ENCODE measurements around the gene S100A5.

The S100A5 gene

GRCh38 chr1:153539395-153540093, 1.2 kb downstream of the S100A5 start:
- H3K4me3 ChIP-seq (ENCODE audit: low read length), result no peak overlapping the region

DNA sequence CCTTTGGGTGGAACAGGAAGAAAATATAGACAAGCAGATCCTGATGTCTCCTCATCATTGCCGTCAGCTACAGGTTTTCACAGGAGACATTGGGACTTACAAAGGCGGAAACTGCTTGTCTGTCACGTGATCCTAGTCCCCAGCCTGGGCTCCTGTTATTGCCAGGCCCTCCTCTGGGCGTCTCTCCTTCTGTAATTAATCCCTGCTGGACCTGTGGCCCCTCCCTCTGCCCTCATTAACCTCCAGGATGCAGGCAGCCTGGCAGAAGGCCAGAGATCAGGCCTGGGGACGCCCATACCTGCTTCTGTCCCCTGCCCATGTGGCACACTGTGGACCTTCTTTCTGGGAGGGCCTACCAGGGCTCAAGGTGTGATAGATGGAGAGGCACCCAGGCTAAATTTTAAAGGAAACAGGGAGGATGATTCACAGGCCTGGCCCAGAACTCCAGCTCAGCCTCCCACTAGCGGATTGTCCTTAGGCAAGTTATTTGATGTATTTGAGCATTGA, 2.4 kb downstream of the S100A5 start:
- peaks cover 3% of the 10 kb centered on the region for H3K4me1 ChIP-seq (ENCODE audit: insufficient read depth, low read length)
- H3K4me3 ChIP-seq (ENCODE audit: low read length), result no peak overlapping the region

More at GRCh38 chr1:153539395-153540093, 1.2 kb downstream of the S100A5 start:
- no peak overlapping the region for H2AFZ ChIP-seq (ENCODE audit: low read depth, low read length)
- peaks cover under 1% of the 10 kb centered on the region for H3K4me1 ChIP-seq (ENCODE audit: insufficient read depth, low read length)
- H3K9me3 ChIP-seq (ENCODE audit: low read length), result no peaks in the 10 kb centered on the region
- no peaks in the 10 kb centered on the region for H3K36me3 ChIP-seq (ENCODE audit: insufficient read depth, low read length)
- H3K27me3 ChIP-seq (ENCODE audit: insufficient read depth, low read length), result peaks cover 20% of the 10 kb centered on the region

DNA sequence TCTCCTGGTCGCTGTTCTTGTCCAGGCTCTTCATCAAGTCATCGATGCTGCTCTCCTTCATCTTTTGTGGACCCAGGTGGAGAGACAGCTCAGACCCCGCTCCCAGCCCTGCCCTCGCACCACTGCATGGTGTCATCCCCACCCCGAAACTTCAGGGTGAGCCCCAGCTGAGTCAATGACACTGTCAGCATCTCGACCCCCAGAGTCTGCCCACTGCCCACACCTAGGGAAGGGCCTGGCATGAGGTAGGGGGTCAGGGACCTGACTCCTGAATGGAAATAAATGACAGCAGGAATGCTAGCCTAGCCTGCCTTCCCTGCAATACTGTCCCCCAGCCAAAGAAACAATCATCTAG, 3.4 kb downstream of the S100A5 start:
- Histone ChIP-seq H3K36me3 (ENCODE audit: insufficient read depth, low read length) (no peaks in the 10 kb centered on the region), H3K4me1 (ENCODE audit: insufficient read depth, low read length) (peaks cover 3% of the 10 kb centered on the region)

More for the DNA sequence above, 2.4 kb downstream of the S100A5 start:
- H3K27me3 ChIP-seq (ENCODE audit: insufficient read depth, low read length), result peaks cover 29% of the 10 kb centered on the region
- H3K36me3 ChIP-seq (ENCODE audit: insufficient read depth, low read length), result no peaks in the 10 kb centered on the region
- no peaks in the 10 kb centered on the region for H3K9me3 ChIP-seq (ENCODE audit: low read length)
- H2AFZ ChIP-seq (ENCODE audit: low read depth, low read length), result no peak overlapping the region

DNA sequence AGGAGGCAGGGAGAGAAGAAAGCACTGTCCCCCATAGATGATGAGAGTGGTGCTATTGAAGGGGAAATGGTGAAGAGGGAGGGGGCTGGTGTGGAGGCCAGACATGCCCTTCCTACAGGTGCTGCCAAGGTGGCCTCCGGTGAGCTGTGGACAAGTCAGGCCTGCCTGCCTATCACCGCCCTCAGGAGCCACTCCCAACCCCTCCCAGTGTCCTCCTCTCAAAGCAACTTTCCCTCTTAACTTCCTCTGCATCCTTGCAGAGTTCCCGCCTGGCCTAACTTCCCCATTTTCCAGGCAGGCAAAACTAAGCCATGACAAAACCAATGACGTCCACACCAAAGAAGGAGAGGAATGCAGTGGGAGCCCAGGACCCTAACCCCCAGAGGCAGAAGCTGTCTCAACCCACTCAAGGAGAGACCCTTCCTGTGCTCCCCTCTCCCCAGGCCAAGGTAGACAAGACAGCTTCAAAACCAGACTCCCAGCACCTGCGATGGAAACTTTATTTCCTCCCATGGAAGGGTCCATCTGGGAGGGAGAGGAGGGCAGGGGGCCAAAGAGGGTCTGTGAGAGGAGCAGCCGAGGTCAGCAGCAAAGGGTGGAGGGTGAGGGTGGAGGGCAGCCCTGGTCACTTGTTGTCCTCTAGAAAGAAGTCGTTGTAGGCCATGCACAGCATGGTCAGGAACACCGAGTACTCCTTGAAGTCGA, 3.9 kb downstream of the S100A5 start:
- Histone ChIP-seq H2AFZ (ENCODE audit: low read depth, low read length) (no peak overlapping the region), H3K36me3 (ENCODE audit: insufficient read depth, low read length) (no peaks in the 10 kb centered on the region), H3K9me3 (ENCODE audit: low read length) (no peaks in the 10 kb centered on the region), H3K4me1 (ENCODE audit: insufficient read depth, low read length) (peaks cover 3% of the 10 kb centered on the region), H3K4me3 (ENCODE audit: low read length) (no peak overlapping the region), H3K27me3 (ENCODE audit: insufficient read depth, low read length) (peaks cover 41% of the 10 kb centered on the region)

More for the DNA sequence above, 3.4 kb downstream of the S100A5 start:
- Histone ChIP-seq H3K9me3 (ENCODE audit: low read length) (no peaks in the 10 kb centered on the region), H3K4me3 (ENCODE audit: low read length) (no peak overlapping the region), H3K27me3 (ENCODE audit: insufficient read depth, low read length) (peaks cover 37% of the 10 kb centered on the region), H2AFZ (ENCODE audit: low read depth, low read length) (no peak overlapping the region)

DNA sequence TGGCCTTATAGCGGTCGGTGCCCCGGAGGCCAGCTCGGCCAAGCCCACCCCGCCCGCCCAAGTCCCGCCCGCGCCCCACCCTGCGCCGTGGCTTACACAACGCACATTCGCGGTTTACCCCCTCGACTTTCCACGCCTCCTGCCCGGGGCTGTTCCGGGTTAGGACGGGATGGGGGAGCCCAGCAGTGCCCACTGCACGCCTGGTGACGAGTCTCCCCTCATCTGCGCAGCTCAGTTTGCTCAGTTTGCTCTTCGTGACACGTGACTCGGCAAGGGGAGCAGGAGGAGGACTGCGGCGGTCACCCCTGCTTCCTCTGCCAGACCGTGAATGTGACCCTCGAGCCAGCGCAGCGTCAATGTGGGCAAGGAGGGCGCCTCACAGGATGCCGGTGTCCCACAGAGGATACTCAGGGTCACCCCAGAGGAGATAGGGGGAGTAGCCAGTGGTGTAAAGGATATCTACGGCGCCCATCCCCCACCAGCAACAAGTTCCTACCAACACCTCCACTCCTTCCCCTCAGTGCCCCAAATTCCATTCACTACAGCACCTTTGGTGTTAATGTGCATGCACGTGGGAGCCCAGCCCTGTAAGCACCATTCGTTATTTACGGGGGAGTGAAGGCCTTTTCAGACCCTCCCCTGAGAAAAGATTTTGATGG, 4.6 kb downstream of the S100A5 start:
- Histone ChIP-seq H3K4me3 (ENCODE audit: low read length) (no peak overlapping the region), H3K36me3 (ENCODE audit: insufficient read depth, low read length) (no peaks in the 10 kb centered on the region), H2AFZ (ENCODE audit: low read depth, low read length) (no peak overlapping the region), H3K4me1 (ENCODE audit: insufficient read depth, low read length) (peaks cover 3% of the 10 kb centered on the region), H3K27me3 (ENCODE audit: insufficient read depth, low read length) (peaks cover 41% of the 10 kb centered on the region), H3K9me3 (ENCODE audit: low read length) (no peaks in the 10 kb centered on the region)

- H3K27me3 ChIP-seq (ENCODE audit: insufficient read depth, low read length), result peaks cover 44% of the 10 kb centered on the region
These were observed 5.3 kb downstream of the S100A5 start, which contains the start of gene S100A6 for GRCh38 chr1:153535242-153536011. TSS of gene S100A6 (minus strand) at chr1:153535991. CDS start at chr1:153535339, 652 bp downstream.

GRCh38 chr1:153534925-153535241, 5.9 kb downstream of the S100A5 start:
- Histone ChIP-seq H3K4me3 (ENCODE audit: low read length) (no peak overlapping the region), H3K4me1 (ENCODE audit: insufficient read depth, low read length) (peaks cover 3% of the 10 kb centered on the region), H2AFZ (ENCODE audit: low read depth, low read length) (no peak overlapping the region), H3K27me3 (ENCODE audit: insufficient read depth, low read length) (peaks cover 44% of the 10 kb centered on the region), H3K36me3 (ENCODE audit: insufficient read depth, low read length) (no peaks in the 10 kb centered on the region), H3K9me3 (ENCODE audit: low read length) (no peaks in the 10 kb centered on the region)

More at GRCh38 chr1:153535242-153536011, 5.3 kb downstream of the S100A5 start, which contains the start of gene S100A6:
- no peak within 1 kb of the TSS for H3K4me3 ChIP-seq (ENCODE audit: low read length)
- no peak within 1 kb of the TSS for H2AFZ ChIP-seq (ENCODE audit: low read depth, low read length)
- no peaks in the 10 kb centered on the region for H3K9me3 ChIP-seq (ENCODE audit: low read length)
- peaks cover 3% of the 10 kb centered on the region for H3K4me1 ChIP-seq (ENCODE audit: insufficient read depth, low read length)
- H3K36me3 ChIP-seq (ENCODE audit: insufficient read depth, low read length), result no peaks in the 10 kb centered on the region

- Histone ChIP-seq H3K36me3 (ENCODE audit: insufficient read depth, low read length) (no peaks in the 10 kb centered on the region), H3K27me3 (ENCODE audit: insufficient read depth, low read length) (peaks cover 44% of the 10 kb centered on the region), H3K9me3 (ENCODE audit: low read length) (no peaks in the 10 kb centered on the region), H3K4me1 (ENCODE audit: insufficient read depth, low read length) (peaks cover 3% of the 10 kb centered on the region), H3K4me3 (ENCODE audit: low read length) (no peak overlapping the region), H2AFZ (ENCODE audit: low read depth, low read length) (no peak overlapping the region)
These were observed 6.4 kb downstream of the S100A5 start for GRCh38 chr1:153534226-153534924.

DNA sequence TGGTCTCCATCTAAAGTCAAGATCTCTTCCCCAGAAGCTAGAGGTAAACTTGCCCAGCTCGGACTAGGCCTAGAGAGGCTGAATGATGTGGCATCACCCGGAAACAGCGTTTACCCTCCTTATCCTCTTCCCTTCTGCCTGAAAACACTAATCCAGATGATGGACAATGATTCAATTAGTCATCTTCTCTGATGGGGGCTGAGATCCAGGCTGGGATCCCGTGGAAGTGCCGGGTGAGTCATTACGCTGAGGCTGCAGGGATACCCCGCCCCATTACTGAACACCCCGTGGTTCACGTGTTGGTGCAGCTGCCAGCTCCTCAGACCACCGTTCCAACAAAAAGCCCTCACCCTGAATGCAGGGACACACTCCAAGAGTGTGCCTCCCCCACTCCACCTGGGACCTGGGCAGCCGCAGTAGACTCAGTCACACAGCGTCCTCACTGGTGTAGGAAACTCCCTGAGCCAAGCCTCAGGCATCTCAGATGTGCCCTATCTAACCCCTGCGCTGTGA, 7.0 kb downstream of the S100A5 start:
- Histone ChIP-seq H3K9me3 (ENCODE audit: low read length) (no peaks in the 10 kb centered on the region), H3K27me3 (ENCODE audit: insufficient read depth, low read length) (peaks cover 44% of the 10 kb centered on the region), H2AFZ (ENCODE audit: low read depth, low read length) (peak overlapping the region; percentile 41), H3K36me3 (ENCODE audit: insufficient read depth, low read length) (no peaks in the 10 kb centered on the region), H3K4me1 (ENCODE audit: insufficient read depth, low read length) (peaks cover 3% of the 10 kb centered on the region), H3K4me3 (ENCODE audit: low read length) (no peak overlapping the region)

DNA sequence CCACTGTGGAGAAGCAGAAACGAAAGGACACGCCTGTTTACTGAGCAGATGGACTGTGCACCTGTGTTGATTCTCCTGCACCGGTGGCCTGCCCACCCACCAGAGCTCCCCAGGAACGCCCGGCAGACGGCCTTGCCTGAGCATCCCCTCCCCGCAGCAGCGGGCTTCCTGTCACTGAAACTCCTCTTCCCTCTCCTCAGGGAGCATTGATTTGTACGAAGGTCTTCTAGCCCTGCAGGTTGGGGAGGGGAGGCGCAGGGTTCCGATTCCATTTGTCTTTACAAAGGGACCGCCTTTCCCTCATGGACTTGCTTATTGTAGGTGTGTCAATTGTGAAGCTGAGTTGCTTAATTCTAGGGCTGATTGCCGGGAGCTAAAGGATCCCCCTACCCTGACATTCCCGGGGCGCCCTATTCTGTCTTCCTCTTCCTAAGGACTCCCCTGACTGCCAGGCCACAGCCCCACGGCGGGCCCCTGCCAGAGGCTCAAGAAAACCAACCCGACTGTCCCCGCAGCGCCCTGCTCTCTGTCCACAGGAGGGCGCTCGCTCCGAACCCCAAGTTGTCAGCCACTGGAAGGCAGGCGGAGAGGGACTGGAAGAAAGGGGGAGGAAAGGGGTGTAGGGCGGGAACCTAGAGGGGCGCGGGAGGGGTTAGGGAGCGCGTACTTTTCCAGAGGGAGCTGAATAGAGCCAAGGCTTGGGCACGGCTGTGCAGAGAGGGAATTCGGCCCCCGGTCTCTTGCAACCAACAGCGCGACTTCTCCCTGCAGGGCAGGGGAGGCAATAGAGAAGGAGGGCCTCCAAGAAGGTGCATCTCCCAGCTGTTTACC, 7.8 kb downstream of the S100A5 start:
- Histone ChIP-seq H3K36me3 (ENCODE audit: insufficient read depth, low read length) (no peaks in the 10 kb centered on the region), H3K4me1 (ENCODE audit: insufficient read depth, low read length) (peaks cover 3% of the 10 kb centered on the region), H3K4me3 (ENCODE audit: low read length) (no peak overlapping the region), H3K27me3 (ENCODE audit: insufficient read depth, low read length) (peaks cover 44% of the 10 kb centered on the region), H3K9me3 (ENCODE audit: low read length) (no peaks in the 10 kb centered on the region), H2AFZ (ENCODE audit: low read depth, low read length) (peak overlapping the region; percentile 41)

DNA sequence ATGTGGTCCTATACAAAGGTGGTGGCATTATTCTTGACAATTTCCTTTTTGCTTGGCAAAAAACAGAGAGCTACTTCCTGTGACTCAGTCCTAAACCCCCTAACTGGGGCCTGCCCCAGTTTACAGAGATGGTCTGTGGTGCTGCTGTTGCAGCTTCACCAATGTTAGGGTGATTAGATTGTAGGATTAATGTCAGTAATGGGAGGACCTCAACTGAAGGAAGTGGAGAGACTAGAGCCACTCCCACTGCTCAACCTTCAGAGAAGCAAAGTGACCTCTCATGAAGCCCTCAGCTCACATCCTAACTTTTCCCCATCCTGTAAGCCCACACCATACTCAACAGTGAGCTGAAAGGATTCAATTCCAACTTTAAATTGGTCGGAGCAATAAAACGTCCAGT, 8.6 kb downstream of the S100A5 start:
- Histone ChIP-seq H3K36me3 (ENCODE audit: insufficient read depth, low read length) (no peaks in the 10 kb centered on the region), H3K4me3 (ENCODE audit: low read length) (no peak overlapping the region), H3K27me3 (ENCODE audit: insufficient read depth, low read length) (peaks cover 44% of the 10 kb centered on the region), H2AFZ (ENCODE audit: low read depth, low read length) (no peak overlapping the region), H3K4me1 (ENCODE audit: insufficient read depth, low read length) (peaks cover 3% of the 10 kb centered on the region), H3K9me3 (ENCODE audit: low read length) (no peaks in the 10 kb centered on the region)
